ENCODE measurements around the gene CRYL1.

- TF ChIP-seq, protein P1, sequence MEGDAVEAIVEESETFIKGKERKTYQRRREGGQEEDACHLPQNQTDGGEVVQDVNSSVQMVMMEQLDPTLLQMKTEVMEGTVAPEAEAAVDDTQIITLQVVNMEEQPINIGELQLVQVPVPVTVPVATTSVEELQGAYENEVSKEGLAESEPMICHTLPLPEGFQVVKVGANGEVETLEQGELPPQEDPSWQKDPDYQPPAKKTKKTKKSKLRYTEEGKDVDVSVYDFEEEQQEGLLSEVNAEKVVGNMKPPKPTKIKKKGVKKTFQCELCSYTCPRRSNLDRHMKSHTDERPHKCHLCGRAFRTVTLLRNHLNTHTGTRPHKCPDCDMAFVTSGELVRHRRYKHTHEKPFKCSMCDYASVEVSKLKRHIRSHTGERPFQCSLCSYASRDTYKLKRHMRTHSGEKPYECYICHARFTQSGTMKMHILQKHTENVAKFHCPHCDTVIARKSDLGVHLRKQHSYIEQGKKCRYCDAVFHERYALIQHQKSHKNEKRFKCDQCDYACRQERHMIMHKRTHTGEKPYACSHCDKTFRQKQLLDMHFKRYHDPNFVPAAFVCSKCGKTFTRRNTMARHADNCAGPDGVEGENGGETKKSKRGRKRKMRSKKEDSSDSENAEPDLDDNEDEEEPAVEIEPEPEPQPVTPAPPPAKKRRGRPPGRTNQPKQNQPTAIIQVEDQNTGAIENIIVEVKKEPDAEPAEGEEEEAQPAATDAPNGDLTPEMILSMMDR (IDR thresholded peaks at IDR 0.05): no peak
- TF ChIP-seq ZFX (IDR thresholded peaks at IDR 0.05; ENCODE audit: borderline replicate concordance): no peak
Measured at GRCh38 chr13:20442375-20442774, 83.3 kb downstream of the CRYL1 start.
